ENCODE measurements around the gene WASF3.

DNA sequence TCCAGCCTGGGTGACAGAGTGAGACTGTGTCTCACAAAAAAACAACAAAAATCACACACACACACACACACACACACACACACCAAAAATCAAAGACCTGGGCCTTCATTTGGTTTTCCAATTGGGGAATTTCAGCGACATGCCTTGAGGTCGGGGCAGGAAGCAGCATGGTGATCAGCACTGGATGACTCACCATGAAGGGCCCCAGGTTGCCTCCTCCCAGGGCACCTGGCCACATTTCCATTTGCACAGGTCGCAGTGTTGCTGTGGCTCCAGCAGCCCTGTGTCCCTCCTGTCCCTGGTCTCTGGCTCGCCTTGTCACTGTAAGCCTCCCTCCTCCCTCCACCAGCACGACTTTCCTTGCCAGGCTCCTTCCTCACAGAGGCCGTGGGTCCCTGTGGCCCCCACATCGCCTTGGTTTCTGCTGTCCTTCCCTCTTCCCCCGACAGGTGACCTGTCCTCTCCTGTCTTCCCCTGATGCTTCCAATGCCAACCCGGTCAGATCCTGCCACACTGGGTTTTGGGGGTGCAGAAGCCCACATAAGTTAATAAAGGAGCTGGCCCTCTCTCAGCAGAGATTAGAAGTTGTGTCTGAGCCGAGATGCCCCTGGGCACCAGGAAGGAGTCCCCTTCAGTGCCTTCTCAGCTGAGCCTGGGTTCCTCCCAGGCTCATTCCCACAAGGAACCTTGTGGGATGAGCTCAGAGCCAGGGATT is 136.4 kb downstream of the WASF3 start:
- TF ChIP-seq SUZ12 (IDR thresholded peaks at IDR 0.05; ENCODE audit: extremely low read depth, insufficient read depth, insufficient read length) (no peak), ZNF274 (IDR thresholded peaks at IDR 0.05; ENCODE audit: low read depth, low read length) (no peak)
